ENCODE measurements around the gene CAMK1D.
"Not testable (repeated sequence)": the region's sequence is repeated elsewhere in the genome, so short reads cannot be mapped to it uniquely, and the experiment has no call there.

Gene CAMK1D

GRCh38 chr10:12807096-12807755 lies 457.9 kb downstream of the CAMK1D start:
- no peak for DNase-seq

- no peak for DNase-seq
These were observed 458.8 kb downstream of the CAMK1D start for GRCh38 chr10:12808014-12808613.

DNA sequence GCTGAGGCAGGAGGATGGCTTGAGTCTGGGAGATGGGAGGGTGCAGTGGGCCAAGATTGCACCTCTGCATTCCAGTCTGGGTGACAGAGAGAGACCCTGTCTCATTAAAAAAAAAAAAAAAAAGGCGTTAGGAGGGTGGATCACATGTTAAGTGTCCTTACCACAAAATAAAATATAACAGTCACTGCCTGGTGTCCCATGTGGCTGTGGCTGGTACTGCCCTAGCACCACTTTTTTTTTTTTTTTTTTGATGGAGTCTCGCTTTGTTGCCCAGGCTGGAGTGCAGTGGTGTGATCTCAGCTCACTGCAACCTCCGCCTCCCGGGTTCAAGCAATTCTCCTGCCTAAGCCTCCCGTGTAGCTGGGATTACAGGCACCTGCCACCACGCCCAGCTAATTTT lies 460.7 kb downstream of the CAMK1D start:
- DNase-seq, result not testable (repeated sequence)

GRCh38 chr10:12811826-12812225 lies 462.5 kb downstream of the CAMK1D start:
- no peak for DNase-seq

DNA sequence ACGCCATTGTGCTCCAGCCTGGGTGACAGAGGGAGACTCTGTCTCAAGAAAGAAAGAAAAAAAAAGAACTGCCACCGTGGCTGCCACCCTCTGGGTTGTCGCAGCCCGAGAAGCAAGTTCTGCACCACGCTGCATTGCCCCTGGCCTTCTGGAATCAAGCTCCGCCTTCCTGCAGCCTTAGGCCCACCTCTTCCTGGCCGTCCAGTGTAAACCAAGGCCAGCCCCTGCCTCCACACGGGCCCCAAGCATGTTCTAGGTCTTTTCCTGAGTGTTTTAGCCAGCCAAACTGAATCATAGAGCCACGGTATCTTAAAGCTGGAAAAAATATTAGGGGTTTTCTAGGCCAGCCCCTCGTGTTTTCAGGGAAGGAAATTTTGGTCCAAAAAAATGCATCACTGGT lies 463.2 kb downstream of the CAMK1D start:
- DNase-seq, result no peak

GRCh38 chr10:12814166-12814565 lies 464.8 kb downstream of the CAMK1D start:
- no peak for DNase-seq

GRCh38 chr10:12819071-12819470 lies 469.7 kb downstream of the CAMK1D start:
- no peak for DNase-seq

DNA sequence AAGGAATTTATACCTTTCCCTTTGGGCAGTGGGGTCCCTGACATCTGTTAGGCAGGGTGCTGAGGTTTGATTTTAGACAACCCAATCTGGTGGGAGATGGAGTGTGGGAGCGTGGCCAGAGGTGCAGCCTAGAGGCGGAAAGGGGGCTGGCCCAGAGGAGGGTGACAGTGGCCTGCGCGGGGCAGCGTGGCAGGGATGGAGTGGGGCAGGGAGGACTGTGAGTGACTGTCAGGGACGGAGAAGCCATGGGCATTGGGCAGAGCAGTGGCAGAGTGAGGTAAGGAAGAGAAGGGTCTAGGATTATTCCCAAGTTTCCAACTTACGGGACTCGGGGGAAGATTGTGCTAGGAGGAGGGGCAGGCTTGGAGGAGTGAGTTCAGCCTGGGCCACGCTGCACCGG lies 470.3 kb downstream of the CAMK1D start:
- no peak for DNase-seq

- DNase-seq, result no peak
These were observed 473.0 kb downstream of the CAMK1D start for GRCh38 chr10:12822126-12822892.

DNA sequence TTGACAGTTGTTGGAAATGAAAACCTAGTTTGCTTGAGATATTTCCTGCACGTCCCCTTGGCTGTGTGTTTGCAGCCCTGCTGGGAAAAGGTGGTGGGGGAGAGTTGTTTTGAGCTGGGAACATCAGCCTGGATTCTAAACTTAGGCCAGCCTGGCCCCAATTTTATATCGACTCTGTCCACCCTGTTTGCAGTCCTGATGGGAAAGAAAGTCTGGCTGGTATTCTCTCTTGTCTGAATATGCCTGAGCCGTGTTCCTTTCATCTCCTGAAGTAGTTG lies 473.5 kb downstream of the CAMK1D start:
- no peak for DNase-seq

DNA sequence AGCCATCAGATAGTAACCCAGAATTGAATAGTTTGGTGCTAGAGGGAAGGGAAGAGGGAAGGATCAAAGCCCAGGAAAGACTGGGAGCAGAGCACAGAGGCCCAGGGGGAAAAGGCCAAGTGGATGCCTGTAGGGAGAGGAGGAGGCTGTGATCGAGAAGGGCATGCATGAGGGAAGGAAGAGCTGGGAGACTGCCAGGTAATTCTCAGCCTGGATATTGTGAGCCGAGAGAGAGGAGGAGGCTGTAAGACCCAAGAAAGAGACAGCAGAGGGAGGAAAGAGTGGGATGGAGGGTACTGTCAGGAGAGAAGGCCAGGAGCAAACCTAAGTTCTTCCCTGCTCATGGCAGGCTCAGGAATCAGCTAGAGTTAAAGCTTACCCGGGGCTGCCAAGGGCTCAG lies 474.0 kb downstream of the CAMK1D start:
- no peak for DNase-seq

DNA sequence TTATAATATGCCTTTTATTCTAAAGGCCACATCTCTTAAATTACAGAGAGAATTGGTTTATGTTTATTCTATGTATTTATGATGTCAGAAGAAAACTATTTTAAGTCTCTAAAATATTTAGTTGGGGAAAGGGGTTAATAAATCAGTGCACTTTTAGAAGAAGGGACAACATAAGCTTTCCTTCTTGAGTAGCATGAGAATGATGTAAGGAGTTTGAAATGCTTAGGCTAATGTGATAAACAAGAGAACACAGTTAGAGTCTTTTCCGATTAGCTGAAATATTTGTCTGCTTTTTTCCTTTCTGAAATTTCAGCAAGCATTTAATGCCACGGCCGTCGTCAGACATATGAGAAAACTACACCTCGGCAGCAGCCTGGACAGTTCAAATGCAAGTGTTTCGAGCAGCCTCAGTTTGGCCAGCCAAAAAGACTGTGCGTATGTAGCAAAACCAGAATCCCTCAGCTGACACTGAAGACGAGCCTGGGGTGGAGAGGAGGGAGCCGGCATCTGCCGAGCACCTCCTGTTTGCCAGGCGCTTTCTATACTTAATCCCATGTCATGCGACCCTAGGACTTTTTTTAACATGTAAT lies 476.0 kb downstream of the CAMK1D start:
- no peak for DNase-seq

DNA sequence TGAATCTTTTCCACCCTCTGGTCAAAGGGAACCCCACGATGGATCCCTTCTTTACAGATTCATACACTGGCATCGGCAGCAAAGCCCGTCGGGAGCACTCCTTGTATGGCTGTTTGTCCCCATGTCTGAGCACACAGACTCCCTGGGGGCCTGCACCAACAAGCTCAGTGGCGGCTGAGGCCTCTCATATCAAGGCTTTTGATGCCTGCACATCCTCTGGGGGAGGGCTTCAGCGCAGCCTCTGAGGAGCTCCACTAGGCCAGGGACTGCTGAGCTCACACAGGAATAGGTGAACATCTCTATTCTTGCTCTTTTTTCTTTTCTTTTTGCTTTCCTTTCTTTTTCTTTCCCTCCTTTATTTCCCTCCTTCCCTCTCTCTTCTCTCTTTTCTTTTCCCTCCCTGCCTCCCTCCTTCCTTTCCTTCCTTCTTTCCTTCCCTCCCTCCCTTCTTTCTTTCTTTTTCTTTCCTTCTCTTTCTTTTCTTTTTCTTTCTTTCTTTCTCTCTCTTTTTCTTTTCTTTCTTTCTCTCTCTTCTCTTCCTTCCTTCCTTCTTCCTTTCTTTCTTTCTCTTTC lies 477.5 kb downstream of the CAMK1D start:
- no peak for DNase-seq

- DNase-seq, result no peak
These were observed 479.4 kb downstream of the CAMK1D start for GRCh38 chr10:12828736-12829135.

- DNase-seq, result no peak
These were observed 480.6 kb downstream of the CAMK1D start for GRCh38 chr10:12829831-12830390.

DNA sequence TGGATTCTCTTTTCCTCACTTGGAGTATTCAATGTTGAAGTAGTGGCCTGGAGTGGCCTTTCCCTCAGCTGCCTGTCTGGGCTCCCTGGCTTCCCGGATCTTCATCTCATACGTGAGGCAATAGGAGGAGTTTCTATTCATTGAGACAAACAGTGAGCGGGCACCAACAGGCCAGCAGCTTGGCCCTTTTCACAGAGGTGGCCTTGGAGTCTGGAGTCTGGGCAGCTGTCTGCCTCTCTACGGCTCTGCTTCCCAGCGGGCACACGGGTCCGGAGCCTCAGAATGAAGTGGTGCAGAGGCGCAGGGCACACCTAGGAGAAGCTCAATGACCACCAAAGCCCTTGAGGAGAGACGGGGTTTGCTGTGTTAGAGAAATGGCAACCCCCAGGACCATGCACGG lies 482.7 kb downstream of the CAMK1D start:
- no peak for DNase-seq

GRCh38 chr10:12833451-12833850 lies 484.1 kb downstream of the CAMK1D start:
- no peak for DNase-seq

GRCh38 chr10:12834116-12834665 lies 484.8 kb downstream of the CAMK1D start:
- DNase-seq, result no peak

DNA sequence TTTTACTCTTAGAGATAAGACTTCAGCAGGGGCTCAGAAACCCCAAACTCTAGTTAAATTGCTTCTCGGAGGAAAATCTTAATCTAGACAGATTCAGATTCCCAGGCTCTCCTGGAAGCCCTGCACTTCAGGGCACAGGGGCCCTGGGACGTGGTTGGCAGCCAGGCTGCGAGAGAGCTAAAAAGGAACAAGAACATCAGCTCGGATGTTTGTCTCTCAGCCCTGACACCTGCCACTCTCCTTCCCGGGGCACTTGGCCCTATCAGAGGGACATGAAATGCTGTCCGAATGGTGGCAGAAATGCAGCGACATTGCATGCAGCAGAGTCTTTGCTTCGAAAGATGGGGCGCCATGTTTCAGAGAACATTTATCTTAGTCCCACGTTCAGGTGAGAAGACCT lies 485.4 kb downstream of the CAMK1D start:
- no peak for DNase-seq

GRCh38 chr10:12835709-12836108 lies 486.4 kb downstream of the CAMK1D start:
- no peak for DNase-seq

GRCh38 chr10:12838366-12838765 lies 489.0 kb downstream of the CAMK1D start:
- no peak for DNase-seq

- no peak for DNase-seq
These were observed 489.9 kb downstream of the CAMK1D start for GRCh38 chr10:12838995-12839927.
